Endothelial cell of umbilical vein (primary cell): ENCODE results near the gene DPF3. TPM values are rescaled to one million over a fixed set of nuclear protein-coding genes. Genes with fewer than 3 reads are reported as not detected.

Experiments
- BruUV-seq: library from RNA; stranded (reverse); fragments of 400-500 nt; replicated peaks from 2 replicates; lab custom pipeline; 2021; lab: Mats Ljungman, UMichigan
- CTCF ChIA-PET: fragments of 300-600, 350-600 bp; sonication (Branson Sonifier 250); formaldehyde crosslinking; loops from one replicate; lab custom pipeline; 2021; ENCODE audit warnings: antibody characterized with exemption, inconsistent platforms; lab: Charles Lee
- POLR2A ChIA-PET: fragments of 300-600, 350-600 bp; sonication (Branson Sonifier 250); formaldehyde crosslinking; loops from one replicate; lab custom pipeline; 2021; ENCODE audit warnings: antibody characterized with exemption, inconsistent platforms; lab: Charles Lee
- DNase-seq: peaks from one replicate; pipeline ENCODE4 v3.0.0-alpha.2; 2011; ENCODE audit warnings: low read depth, low spot score
- FAIRE-seq: peaks from 2 replicates; lab custom pipeline; 2011; peaks lifted over from hg19 to GRCh38; lab: Jason Lieb, UNC
- H2AFZ ChIP-seq: 2 replicates; pipeline ENCODE4 v1.6.0; 2012; ENCODE audit warnings: low read depth, low read length, control low read depth, inconsistent platforms
- H3K27ac ChIP-seq: 2 replicates; pipeline ENCODE4 v1.5.1; 2011; ENCODE audit warnings: low read depth, mild to moderate bottlenecking, control low read depth, low read length, moderate library complexity; ENCODE audit not compliant: insufficient read depth
- H3K27me3 ChIP-seq, 2 experiments: 2 replicates each; pipeline versions ENCODE4 v1.6.0 to v1.6.1; 2011; ENCODE audit warnings: low read length in 2 of 2, mixed read lengths in 1 of 2; ENCODE audit not compliant: control insufficient read depth in 2 of 2, insufficient read depth in 2 of 2
- H3K36me3 ChIP-seq, 2 experiments: 2 replicates in 1 of 2; 3 replicates in 1 of 2; pipeline ENCODE4 v1.5.1; 2011; ENCODE audit warnings: low read length in 2 of 2, mild to moderate bottlenecking in 1 of 2, moderate library complexity in 1 of 2; ENCODE audit not compliant: control insufficient read depth in 2 of 2, insufficient read depth in 2 of 2; ENCODE audit errors: extremely low read depth in 1 of 2
- H3K4me1 ChIP-seq: 3 replicates; pipeline ENCODE4 v1.5.1; 2011; ENCODE audit warnings: mild to moderate bottlenecking, low read length; ENCODE audit not compliant: control insufficient read depth, insufficient read depth; ENCODE audit errors: extremely low read depth
- H3K4me2 ChIP-seq: 2 replicates; pipeline ENCODE4 v1.6.1; 2011; ENCODE audit warnings: low read length, control low read depth, mixed read lengths; ENCODE audit not compliant: insufficient read depth
- H3K4me3 ChIP-seq, 3 experiments: fragments of 200-600 bp in 1 of 3; sonication (generic), shearing (Covaris generic) in 1 of 3; replicated peaks in 1 of 3; 2 replicates each; pipeline ENCODE4 v1.5.1; 2011 to 2016; ENCODE audit warnings: control low read depth in 3 of 3, low read length in 3 of 3, mild to moderate bottlenecking in 2 of 3, inconsistent platforms in 1 of 3, low read depth in 1 of 3, moderate library complexity in 1 of 3; ENCODE audit not compliant: insufficient read depth in 1 of 3
- H3K79me2 ChIP-seq: 2 replicates; pipeline ENCODE4 v1.6.0; 2012; ENCODE audit warnings: low read length, inconsistent platforms; ENCODE audit not compliant: control insufficient read depth, insufficient read depth
- H3K9ac ChIP-seq: replicated peaks from 2 replicates; pipeline ENCODE3; 2011; ENCODE audit warnings: low read length, control low read depth; ENCODE audit not compliant: insufficient read depth; ENCODE audit errors: extremely low read depth
- H3K9me1 ChIP-seq: replicated peaks from 3 replicates; pipeline ENCODE4 v1.6.0; 2011; ENCODE audit warnings: mild to moderate bottlenecking, low read length; ENCODE audit not compliant: control insufficient read depth, insufficient read depth; ENCODE audit errors: extremely low read depth
- H3K9me3 ChIP-seq: replicated peaks from 2 replicates; pipeline ENCODE4 v1.5.1; 2012; ENCODE audit warnings: low read length, inconsistent platforms; ENCODE audit not compliant: control insufficient read depth, insufficient read depth
- H4K20me1 ChIP-seq: replicated peaks from 2 replicates; pipeline ENCODE3; 2011; ENCODE audit warnings: mild to moderate bottlenecking, low read length; ENCODE audit not compliant: control insufficient read depth, insufficient read depth; ENCODE audit errors: extremely low read depth
- EZH2 ChIP-seq: IDR thresholded peaks from 2 replicates; pipeline ENCODE4 v1.6.1; 2012; ENCODE audit warnings: borderline replicate concordance, low read depth, mild to moderate bottlenecking, moderate library complexity, low read length, inconsistent platforms; ENCODE audit not compliant: severe bottlenecking
- FOS ChIP-seq: IDR thresholded peaks from 2 replicates; pipeline ENCODE4 v1.6.1; 2011; ENCODE audit warnings: mild to moderate bottlenecking, low read length, moderate library complexity, borderline replicate concordance; ENCODE audit not compliant: insufficient read depth
- GATA2 ChIP-seq: IDR thresholded peaks from 2 replicates; pipeline ENCODE4 v1.7.0; 2011; ENCODE audit warnings: low read depth, mild to moderate bottlenecking, moderate library complexity, mixed read lengths, low read length; ENCODE audit not compliant: insufficient read length, insufficient read depth
- JUN ChIP-seq: IDR thresholded peaks from 2 replicates; pipeline ENCODE4 v1.6.1; 2011; ENCODE audit warnings: borderline replicate concordance, low read depth; ENCODE audit not compliant: insufficient read length, insufficient read depth
- MYC ChIP-seq: IDR thresholded peaks from one replicate; pipeline ENCODE4 v1.6.1; 2011; ENCODE audit warnings: mild to moderate bottlenecking, low read depth, low read length
- POLR2A ChIP-seq: IDR thresholded peaks from 2 replicates; pipeline ENCODE4 v1.6.1; 2012; ENCODE audit warnings: low read depth, mild to moderate bottlenecking, control low read depth, low read length
- POLR2AphosphoS5 ChIP-seq: IDR thresholded peaks from 2 replicates; pipeline ENCODE4 v1.6.1; 2012; ENCODE audit warnings: low read depth, mild to moderate bottlenecking, control low read depth, low read length, moderate library complexity; ENCODE audit not compliant: insufficient read depth
- dilution Hi-C: fragments of 300-500 bp; cut with MboI; formaldehyde crosslinking; loops from one replicate; pipeline ENCODE4 v1.15.0; 2019; ENCODE audit warnings: low sequenced_read_pairs; ENCODE audit not compliant: extremely low pct_ligation_motif_present
- intact Hi-C: fragments of 100-400 bp; cut with micrococcal nuclease; formaldehyde crosslinking; loops from one replicate; pipeline ENCODE4 v1.10.0; 2022
- polyA plus RNA-seq, 4 experiments: library from polyadenylated mRNA; depleted of rRNA in 3 of 4; stranded (reverse) in 3 of 4; unstranded in 1 of 4; fragments of >200 nt; gene quantifications; 2 replicates each; pipeline versions ENCODE4 v1.2.1 to v1.2.3, GENCODE V29; 2011 to 2012; ENCODE audit warnings: missing spikeins in 1 of 4
- total RNA-seq: library from RNA; stranded (reverse); gene quantifications from 2 replicates; pipeline ENCODE4 v1.2.3, GENCODE V29; 2021
- TF ChIP-seq, protein P1 (sequence below): IDR thresholded peaks from 2 replicates; pipeline ENCODE4 v1.6.1; 2011; ENCODE audit not compliant: insufficient read depth, insufficient read length
- TF ChIP-seq, protein P2 (sequence below), 2 donors: IDR thresholded peaks; 1 replicate in 1 of 2; 2 replicates in 1 of 2; pipeline ENCODE4 v1.5.1; 2011; ENCODE audit warnings: low read length in 2 of 2, mild to moderate bottlenecking in 2 of 2, moderate library complexity in 2 of 2, control low read depth in 1 of 2, inconsistent platforms in 1 of 2, low read depth in 1 of 2; ENCODE audit not compliant: insufficient read depth in 1 of 2; ENCODE audit errors: extremely low read depth in 1 of 2

Gene DPF3
- total and polyA plus RNA-seq, 2 donors (not counting 3 experiments of a cell fraction or from before 2014, with no cell fraction given): 2.4 to 3.5 TPM

DNA sequence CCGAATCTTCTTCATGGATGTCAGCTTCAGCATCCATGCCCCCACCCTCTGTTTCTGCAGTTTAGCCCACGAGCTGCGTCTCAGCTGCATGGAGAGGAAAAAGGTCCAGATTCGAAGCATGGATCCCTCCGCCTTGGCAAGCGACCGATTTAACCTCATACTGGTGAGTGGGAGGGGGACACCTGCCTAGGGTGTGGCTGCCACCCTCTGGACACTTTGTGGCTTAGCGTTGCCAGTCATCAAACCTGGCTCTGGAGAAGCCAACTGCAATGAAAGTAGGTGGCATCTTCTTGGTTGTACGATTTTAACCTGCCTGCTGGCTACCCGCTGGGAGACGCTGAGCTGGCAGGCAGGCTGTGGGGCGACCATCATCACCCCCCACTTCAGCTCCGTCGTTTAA is 49.0 kb upstream of the DPF3 start:
- Histone ChIP-seq H3K9me3 (no peaks in the 10 kb centered on the region), H3K79me2 (no peaks in the 10 kb centered on the region), H3K4me3 (no peak overlapping the region), H3K9me1 (no peaks in the 10 kb centered on the region), H3K4me1 (no peaks in the 10 kb centered on the region), H3K36me3 (peaks cover 2 to 14% of the 10 kb centered on the region in 2 experiments), H3K4me2 (no peak overlapping the region), H3K27ac (no peak overlapping the region), H3K27me3 (no peaks in the 10 kb centered on the region), H3K9ac (no peak overlapping the region), H4K20me1 (no peaks in the 10 kb centered on the region), H2AFZ (no peak overlapping the region)
- dilution Hi-C loops: no loop called here
- BruUV-seq: no TSS peak
- intact Hi-C loops: no loop called here
- TF ChIP-seq POLR2AphosphoS5 (no peak), JUN (no peak), FOS (no peak), MYC (no peak), POLR2A (no peak), EZH2 (no peak), GATA2 (no peak)
- TF ChIP-seq, protein P1, sequence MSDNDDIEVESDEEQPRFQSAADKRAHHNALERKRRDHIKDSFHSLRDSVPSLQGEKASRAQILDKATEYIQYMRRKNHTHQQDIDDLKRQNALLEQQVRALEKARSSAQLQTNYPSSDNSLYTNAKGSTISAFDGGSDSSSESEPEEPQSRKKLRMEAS: no peak
- TF ChIP-seq, protein P2, sequence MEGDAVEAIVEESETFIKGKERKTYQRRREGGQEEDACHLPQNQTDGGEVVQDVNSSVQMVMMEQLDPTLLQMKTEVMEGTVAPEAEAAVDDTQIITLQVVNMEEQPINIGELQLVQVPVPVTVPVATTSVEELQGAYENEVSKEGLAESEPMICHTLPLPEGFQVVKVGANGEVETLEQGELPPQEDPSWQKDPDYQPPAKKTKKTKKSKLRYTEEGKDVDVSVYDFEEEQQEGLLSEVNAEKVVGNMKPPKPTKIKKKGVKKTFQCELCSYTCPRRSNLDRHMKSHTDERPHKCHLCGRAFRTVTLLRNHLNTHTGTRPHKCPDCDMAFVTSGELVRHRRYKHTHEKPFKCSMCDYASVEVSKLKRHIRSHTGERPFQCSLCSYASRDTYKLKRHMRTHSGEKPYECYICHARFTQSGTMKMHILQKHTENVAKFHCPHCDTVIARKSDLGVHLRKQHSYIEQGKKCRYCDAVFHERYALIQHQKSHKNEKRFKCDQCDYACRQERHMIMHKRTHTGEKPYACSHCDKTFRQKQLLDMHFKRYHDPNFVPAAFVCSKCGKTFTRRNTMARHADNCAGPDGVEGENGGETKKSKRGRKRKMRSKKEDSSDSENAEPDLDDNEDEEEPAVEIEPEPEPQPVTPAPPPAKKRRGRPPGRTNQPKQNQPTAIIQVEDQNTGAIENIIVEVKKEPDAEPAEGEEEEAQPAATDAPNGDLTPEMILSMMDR (IDR thresholded peaks at IDR 0.05; ENCODE audit: extremely low read depth in 1 of 2, insufficient read depth in 1 of 2, low read depth in 1 of 2, low read length in 2 of 2): no peak
- no peak for DNase-seq
- POLR2A ChIA-PET: no interaction called here
- FAIRE-seq: no peak
- CTCF ChIA-PET: interaction anchor here (7.7 kb wide), 1 partner anchor 429 kb away, joined by 47 read pairs; no protein-coding TSS in a partner anchor
